Neuronal stem cell (in vitro differentiated cells): ENCODE measurements around the gene BBS9.

Experiments used
- DNase-seq: peaks from one replicate; pipeline ENCODE4 v3.0.0-alpha.2; 2013; ENCODE audit warnings: low spot score
- H2AFZ ChIP-seq: one replicate; pipeline ENCODE4 v1.6.1; 2013; ENCODE audit warnings: mild to moderate bottlenecking, low read length, inconsistent platforms
- H2AK5ac ChIP-seq: 2 replicates; pipeline ENCODE4 v1.6.1; 2013; ENCODE audit warnings: low read depth, mild to moderate bottlenecking, inconsistent platforms, low read length, moderate library complexity, mixed read lengths
- H2BK120ac ChIP-seq: 2 replicates; pipeline ENCODE4 v1.6.1; 2013; ENCODE audit warnings: low read depth, mild to moderate bottlenecking, inconsistent platforms, low read length, moderate library complexity, mixed read lengths
- H2BK12ac ChIP-seq: one replicate; pipeline ENCODE4 v1.6.1; 2013; ENCODE audit warnings: low read length, inconsistent platforms
- H2BK15ac ChIP-seq: 2 replicates; pipeline ENCODE4 v1.6.1; 2013; ENCODE audit warnings: mild to moderate bottlenecking, low read length, inconsistent platforms, mixed read lengths
- H2BK5ac ChIP-seq: one replicate; pipeline ENCODE4 v1.6.1; 2013; ENCODE audit warnings: inconsistent platforms, mild to moderate bottlenecking, low read length, moderate library complexity
- H3K14ac ChIP-seq: one replicate; pipeline ENCODE4 v1.6.1; 2013; ENCODE audit warnings: low read length, inconsistent platforms
- H3K18ac ChIP-seq: 2 replicates; pipeline ENCODE4 v1.6.1; 2013; ENCODE audit warnings: low read length, inconsistent platforms
- H3K23ac ChIP-seq: 2 replicates; pipeline ENCODE4 v1.6.1; 2013; ENCODE audit warnings: low read depth, mild to moderate bottlenecking, mixed read lengths, low read length, inconsistent platforms; ENCODE audit not compliant: poor library complexity
- H3K27ac ChIP-seq: replicated peaks from 3 replicates; pipeline ENCODE4 v1.5.1; 2013; ENCODE audit warnings: low read length, inconsistent platforms
- H3K27me3 ChIP-seq, 3 experiments: 2 replicates each; pipeline ENCODE4 v1.6.1; 2013; ENCODE audit warnings: low read length in 3 of 3, mild to moderate bottlenecking in 2 of 3, inconsistent platforms in 1 of 3, low read depth in 1 of 3, mixed read lengths in 1 of 3, moderate library complexity in 1 of 3; ENCODE audit not compliant: control insufficient read depth in 3 of 3, insufficient read depth in 3 of 3
- H3K36me3 ChIP-seq, 2 donors: replicated peaks in 1 of 2; 2 replicates each; pipeline ENCODE4 v1.6.1; 2013; ENCODE audit warnings: low read length in 2 of 2; ENCODE audit not compliant: control insufficient read depth in 2 of 2, insufficient read depth in 2 of 2
- H3K4ac ChIP-seq: 2 replicates; pipeline ENCODE4 v1.6.1; 2013; ENCODE audit warnings: inconsistent platforms, mild to moderate bottlenecking, low read length, moderate library complexity
- H3K4me1 ChIP-seq, 2 donors: 1 replicate in 1 of 2; 2 replicates in 1 of 2; pipeline ENCODE4 v1.6.1; 2013; ENCODE audit warnings: low read length in 2 of 2, low read depth in 1 of 2; ENCODE audit not compliant: control insufficient read depth in 2 of 2, insufficient read depth in 1 of 2
- H3K4me2 ChIP-seq: one replicate; pipeline ENCODE4 v1.6.1; 2013; ENCODE audit warnings: mild to moderate bottlenecking, low read length, inconsistent platforms; ENCODE audit not compliant: insufficient read depth, poor library complexity, severe bottlenecking
- H3K4me3 ChIP-seq, 2 donors: 2 replicates each; pipeline ENCODE4 v1.5.1; 2013; ENCODE audit warnings: low read length in 2 of 2, mild to moderate bottlenecking in 2 of 2, inconsistent platforms in 1 of 2, moderate library complexity in 1 of 2
- H3K79me1 ChIP-seq: one replicate; pipeline ENCODE4 v1.6.1; 2013; ENCODE audit warnings: low read depth, mild to moderate bottlenecking, inconsistent platforms, low read length, moderate library complexity
- H3K9ac ChIP-seq: one replicate; pipeline ENCODE4 v1.6.1; 2013; ENCODE audit warnings: mild to moderate bottlenecking, low read depth, low read length, inconsistent platforms; ENCODE audit not compliant: poor library complexity
- H3K9me3 ChIP-seq, 2 donors: replicated peaks in 1 of 2; 2 replicates each; pipeline versions ENCODE3 to v1.6.1; 2013; ENCODE audit warnings: low read length in 2 of 2, mild to moderate bottlenecking in 2 of 2, inconsistent platforms in 1 of 2, low read depth in 1 of 2, mixed read lengths in 1 of 2, moderate library complexity in 1 of 2; ENCODE audit not compliant: control insufficient read depth in 2 of 2, insufficient read depth in 1 of 2
- H4K8ac ChIP-seq: one replicate; pipeline ENCODE4 v1.6.1; 2013; ENCODE audit warnings: low read depth, mild to moderate bottlenecking, inconsistent platforms, low read length, moderate library complexity
- H4K91ac ChIP-seq: one replicate; pipeline ENCODE4 v1.6.1; 2013; ENCODE audit warnings: low read length, low read depth, mild to moderate bottlenecking, inconsistent platforms; ENCODE audit not compliant: poor library complexity
- WGBS, 2 donors: extraction: QIAGEN DNeasy Blood & Tissue Kit; methylation state at CpG; one replicate each; pipeline ENCODE4 v1.1.7; 2013; ENCODE audit warnings: missing lambda C conversion rate in 2 of 2, mixed read lengths in 1 of 2; ENCODE audit not compliant: insufficient read length in 2 of 2, insufficient replicate concordance in 1 of 2; ENCODE audit errors: extremely low coverage in 2 of 2; 5-methylcytosine and 5-hydroxymethylcytosine counted together

The BBS9 gene

DNA sequence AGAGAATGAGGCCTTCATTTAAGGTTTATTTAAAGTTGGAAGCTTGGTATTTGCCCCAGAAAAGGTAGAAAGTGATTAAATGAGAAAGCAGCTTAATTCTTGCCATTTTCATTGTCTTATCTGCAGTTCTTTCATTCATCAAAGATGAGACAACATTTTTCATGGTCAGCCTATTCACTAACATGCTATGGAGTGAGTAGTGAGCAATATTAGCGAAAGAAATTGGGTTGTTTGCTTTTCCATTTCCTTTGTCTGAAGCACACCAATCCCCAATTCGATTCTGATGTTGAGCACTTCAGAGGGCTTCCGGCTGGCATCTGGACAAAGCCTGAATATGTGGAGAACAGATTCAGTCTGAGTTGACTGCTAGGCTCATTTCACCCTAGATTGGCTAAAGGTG is 317.2 kb downstream of the BBS9 start:
- no peak overlapping the region for H4K91ac ChIP-seq

DNA sequence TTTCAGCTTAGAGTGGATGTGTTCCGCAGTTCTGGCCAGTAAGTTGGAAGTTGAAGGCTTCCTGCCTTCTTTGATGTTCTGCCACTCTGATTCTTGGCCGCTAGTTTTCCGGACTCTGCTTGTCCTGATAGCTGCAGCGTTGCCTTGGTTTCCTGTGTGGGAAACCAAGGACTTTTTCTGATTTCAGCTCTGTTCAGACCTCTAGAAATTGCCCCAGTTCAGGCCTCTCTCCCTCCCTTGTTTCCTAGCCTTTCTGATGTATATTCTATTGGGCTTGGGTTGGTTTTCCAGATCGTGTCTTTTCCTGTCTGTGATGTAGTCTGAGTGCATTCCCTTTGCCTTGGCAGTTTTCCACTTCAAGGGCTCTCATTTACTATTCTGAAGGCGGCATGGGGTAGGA is 318.7 kb downstream of the BBS9 start:
- Histone ChIP-seq H3K4me3 (no peak overlapping the region), H3K27me3 (no peaks in the 10 kb centered on the region), H2BK120ac (no peak overlapping the region), H4K91ac (no peak overlapping the region), H2BK15ac (no peak overlapping the region), H3K4ac (no peak overlapping the region), H3K14ac (no peak overlapping the region), H3K4me2 (no peak overlapping the region), H2AK5ac (no peak overlapping the region), H2BK5ac (no peak overlapping the region), H2AFZ (no peak overlapping the region), H3K36me3 (no peaks in the 10 kb centered on the region), H3K27ac (no peak overlapping the region), H3K4me1 (peaks cover 2% of the 10 kb centered on the region in 2 donors), H3K18ac (no peak overlapping the region), H2BK12ac (no peak overlapping the region), H3K23ac (no peak overlapping the region), H3K9me3 (no peaks in the 10 kb centered on the region), H3K9ac (no peak overlapping the region), H4K8ac (no peak overlapping the region), H3K79me1 (no peaks in the 10 kb centered on the region)
- no CpG with 5 or more reads among the region's 6 CpGs for WGBS, 2 donors
- no peak for DNase-seq

More for the DNA sequence above, 317.2 kb downstream of the BBS9 start:
- no peaks in the 10 kb centered on the region for H3K9me3 ChIP-seq
- no peak overlapping the region for H3K27ac ChIP-seq
- H3K23ac ChIP-seq = no peak overlapping the region
- H2AK5ac ChIP-seq = no peak overlapping the region
- no peak overlapping the region for H2BK15ac ChIP-seq
- DNase-seq = no peak
- H3K4me1 ChIP-seq = peaks cover 2% of the 10 kb centered on the region in 2 donors
- no peak overlapping the region for H3K4me3 ChIP-seq
- no peak overlapping the region for H3K14ac ChIP-seq
- WGBS, 2 donors = no CpG with 5 or more reads among the region's 3 CpGs
- no peak overlapping the region for H2BK12ac ChIP-seq
- no peak overlapping the region for H2BK5ac ChIP-seq
- H3K18ac ChIP-seq = no peak overlapping the region
- no peak overlapping the region for H3K4ac ChIP-seq
- H3K27me3 ChIP-seq = no peaks in the 10 kb centered on the region
- H3K79me1 ChIP-seq = no peaks in the 10 kb centered on the region
- no peak overlapping the region for H2AFZ ChIP-seq
- H3K36me3 ChIP-seq = no peaks in the 10 kb centered on the region
- no peak overlapping the region for H3K4me2 ChIP-seq
- no peak overlapping the region for H3K9ac ChIP-seq
- no peak overlapping the region for H2BK120ac ChIP-seq
- H4K8ac ChIP-seq = no peak overlapping the region

DNA sequence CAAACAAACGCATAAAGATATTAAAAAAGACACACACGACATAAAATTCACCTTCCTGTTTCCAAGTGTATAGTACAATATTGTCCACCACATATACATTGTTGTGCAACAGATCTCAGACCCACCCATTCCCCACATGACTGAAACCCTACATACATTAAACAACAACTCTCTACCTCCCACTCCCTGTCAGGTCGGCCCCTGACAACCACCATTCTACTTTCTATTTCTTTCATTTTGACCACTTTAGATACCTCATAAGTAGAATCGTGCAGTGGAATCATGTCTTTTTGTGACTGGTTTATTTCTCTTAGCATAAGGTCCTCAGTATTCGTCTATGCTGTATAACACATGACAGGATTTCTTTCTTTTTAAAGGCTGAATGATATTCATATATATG is 320.5 kb downstream of the BBS9 start:
- no peak overlapping the region for H4K91ac ChIP-seq
- no peak overlapping the region for H3K27ac ChIP-seq
- H4K8ac ChIP-seq = no peak overlapping the region
- H2BK12ac ChIP-seq = no peak overlapping the region
- H3K9me3 ChIP-seq = no peaks in the 10 kb centered on the region
- H3K4me1 ChIP-seq = peaks cover 0 to 2% of the 10 kb centered on the region in 2 donors
- no peak overlapping the region for H2BK120ac ChIP-seq
- H3K18ac ChIP-seq = no peak overlapping the region
- H3K9ac ChIP-seq = no peak overlapping the region
- no peak overlapping the region for H3K14ac ChIP-seq
- H3K4me3 ChIP-seq = no peak overlapping the region
- no peaks in the 10 kb centered on the region for H3K27me3 ChIP-seq
- no CpG with 5 or more reads among the region's 5 CpGs for WGBS, 2 donors
- H2AFZ ChIP-seq = no peak overlapping the region
- DNase-seq = no peak
- H2BK5ac ChIP-seq = no peak overlapping the region
- H2AK5ac ChIP-seq = no peak overlapping the region
- no peak overlapping the region for H3K4me2 ChIP-seq
- no peaks in the 10 kb centered on the region for H3K79me1 ChIP-seq
- H3K4ac ChIP-seq = no peak overlapping the region
- no peak overlapping the region for H2BK15ac ChIP-seq
- no peak overlapping the region for H3K23ac ChIP-seq
- no peaks in the 10 kb centered on the region for H3K36me3 ChIP-seq

DNA sequence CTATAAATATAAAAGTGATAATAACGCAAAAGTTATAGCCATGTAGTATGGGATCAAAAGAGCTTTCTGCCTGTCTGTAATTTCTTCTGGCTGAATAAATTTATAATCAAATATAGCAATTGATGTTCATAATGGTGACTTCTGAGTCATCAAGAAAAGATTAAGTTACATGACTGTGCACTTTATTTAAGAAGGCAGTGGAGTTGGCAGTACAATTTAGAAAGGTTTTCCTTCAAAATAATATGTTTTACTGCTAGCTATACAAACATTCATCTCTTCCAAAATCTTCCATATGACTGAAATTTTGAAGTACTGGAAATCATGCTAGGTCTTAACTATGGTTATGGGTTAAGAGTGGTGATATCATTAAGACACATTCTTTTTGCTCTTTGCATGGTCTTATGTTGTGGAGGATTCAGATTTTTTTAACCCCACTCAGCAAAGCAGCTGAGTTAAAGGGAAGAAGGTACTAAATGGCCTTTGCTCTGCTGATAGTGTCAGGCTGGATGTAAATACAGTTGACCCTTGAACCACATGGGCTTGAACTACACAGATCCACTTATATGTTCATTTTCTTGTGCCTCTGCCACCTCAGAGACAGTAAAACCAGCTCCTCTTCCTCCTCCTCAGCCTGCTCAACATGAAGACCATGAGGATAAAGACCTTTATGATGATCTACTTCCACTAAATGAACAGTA is 323.6 kb downstream of the BBS9 start:
- no peak overlapping the region for H2AFZ ChIP-seq
- no peak overlapping the region for H2BK5ac ChIP-seq
- no peaks in the 10 kb centered on the region for H3K27me3 ChIP-seq
- no peak overlapping the region for H2BK12ac ChIP-seq
- H3K4ac ChIP-seq = no peak overlapping the region
- H3K79me1 ChIP-seq = no peaks in the 10 kb centered on the region
- no peak overlapping the region for H4K91ac ChIP-seq
- peaks cover 2 to 5% of the 10 kb centered on the region in 2 donors for H3K4me1 ChIP-seq
- no peak overlapping the region for H3K9ac ChIP-seq
- no peak overlapping the region for H2BK15ac ChIP-seq
- H4K8ac ChIP-seq = no peak overlapping the region
- no peak for DNase-seq
- H2AK5ac ChIP-seq = no peak overlapping the region
- H3K27ac ChIP-seq = no peak overlapping the region
- H3K4me3 ChIP-seq = no peak overlapping the region
- H3K36me3 ChIP-seq = no peaks in the 10 kb centered on the region
- H3K9me3 ChIP-seq = no peaks in the 10 kb centered on the region
- no peak overlapping the region for H3K4me2 ChIP-seq
- H3K14ac ChIP-seq = no peak overlapping the region
- no CpG with 5 or more reads among the region's 1 CpG for WGBS, 2 donors
- H3K18ac ChIP-seq = no peak overlapping the region
- no peak overlapping the region for H3K23ac ChIP-seq
- H2BK120ac ChIP-seq = no peak overlapping the region
